DMS53 (cell line): ENCODE data around the gene POLR3C.
A peak's percentile ranks its signal among the peaks of the same experiment; 100 is the strongest.
"Not testable (repeated sequence)": the region's sequence is repeated elsewhere in the genome, so short reads cannot be mapped to it uniquely, and the experiment has no call there.

ENCODE experiments used
- DNase-seq: peaks from one replicate; lab custom pipeline; 2025; lab: John Stamatoyannopoulos, UW

POLR3C gene, protein sequence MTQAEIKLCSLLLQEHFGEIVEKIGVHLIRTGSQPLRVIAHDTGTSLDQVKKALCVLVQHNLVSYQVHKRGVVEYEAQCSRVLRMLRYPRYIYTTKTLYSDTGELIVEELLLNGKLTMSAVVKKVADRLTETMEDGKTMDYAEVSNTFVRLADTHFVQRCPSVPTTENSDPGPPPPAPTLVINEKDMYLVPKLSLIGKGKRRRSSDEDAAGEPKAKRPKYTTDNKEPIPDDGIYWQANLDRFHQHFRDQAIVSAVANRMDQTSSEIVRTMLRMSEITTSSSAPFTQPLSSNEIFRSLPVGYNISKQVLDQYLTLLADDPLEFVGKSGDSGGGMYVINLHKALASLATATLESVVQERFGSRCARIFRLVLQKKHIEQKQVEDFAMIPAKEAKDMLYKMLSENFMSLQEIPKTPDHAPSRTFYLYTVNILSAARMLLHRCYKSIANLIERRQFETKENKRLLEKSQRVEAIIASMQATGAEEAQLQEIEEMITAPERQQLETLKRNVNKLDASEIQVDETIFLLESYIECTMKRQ

DNA sequence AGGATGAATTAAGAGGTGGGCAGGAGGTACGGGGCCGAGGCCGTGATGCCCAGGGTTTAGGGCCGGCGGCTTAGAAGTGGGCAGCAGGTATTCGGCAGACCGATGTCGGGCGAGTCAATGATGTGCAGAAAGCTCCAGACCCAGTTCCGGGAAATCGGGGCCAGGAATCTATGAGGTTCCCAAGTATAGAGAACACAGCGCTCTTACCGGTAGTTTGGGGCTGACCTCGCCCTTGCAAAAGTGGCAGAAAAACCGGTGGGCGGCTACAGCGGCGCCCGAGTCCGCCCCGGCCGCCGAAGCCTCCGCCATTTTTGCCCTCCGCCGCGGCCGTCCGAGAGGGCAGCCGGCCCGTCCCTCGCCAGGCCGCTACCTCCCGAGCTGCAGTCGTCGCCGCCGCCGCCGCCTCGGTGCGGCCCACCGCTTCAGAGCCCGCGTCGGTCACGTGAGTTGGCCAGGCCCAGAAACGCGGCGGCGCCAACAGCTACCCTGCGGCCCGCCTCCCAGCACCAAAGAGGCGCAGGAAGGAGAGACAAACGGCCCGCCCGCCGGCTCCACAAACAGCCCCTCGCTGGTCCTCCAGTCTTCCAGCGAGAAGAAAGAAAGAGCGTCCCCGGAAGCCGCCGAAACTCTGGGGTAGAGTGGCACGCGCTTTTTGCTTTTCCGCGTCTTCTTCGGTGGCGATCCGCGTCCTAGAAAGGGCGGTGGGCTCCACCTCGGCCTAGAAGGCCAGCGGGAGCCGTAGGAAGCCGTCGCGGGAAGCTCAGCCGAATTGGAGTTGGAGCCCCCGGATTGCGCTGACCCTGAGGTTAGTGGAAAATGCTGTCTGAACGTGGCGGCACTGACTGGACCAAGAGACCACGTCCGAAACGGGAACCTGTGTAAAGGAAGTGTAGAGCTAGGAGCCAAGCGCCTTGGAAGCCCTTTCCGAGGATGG, at the start of gene POLR3C, which contains the start of gene RNF115:
Gene POLR3C (plus strand): TSS at position 636 of the 934 bp plus-strand sequence. CDS start 1,577 bp downstream, outside the sequence.
Gene RNF115 (minus strand): TSS at position 531 of the 934 bp plus-strand sequence. CDS start 222 bp downstream, at position 309.
- DNase-seq: peak; percentile 97

GRCh38 chr1:145777357-145778145, 46.4 kb upstream of the POLR3C start:
- DNase-seq: no peak

DNA sequence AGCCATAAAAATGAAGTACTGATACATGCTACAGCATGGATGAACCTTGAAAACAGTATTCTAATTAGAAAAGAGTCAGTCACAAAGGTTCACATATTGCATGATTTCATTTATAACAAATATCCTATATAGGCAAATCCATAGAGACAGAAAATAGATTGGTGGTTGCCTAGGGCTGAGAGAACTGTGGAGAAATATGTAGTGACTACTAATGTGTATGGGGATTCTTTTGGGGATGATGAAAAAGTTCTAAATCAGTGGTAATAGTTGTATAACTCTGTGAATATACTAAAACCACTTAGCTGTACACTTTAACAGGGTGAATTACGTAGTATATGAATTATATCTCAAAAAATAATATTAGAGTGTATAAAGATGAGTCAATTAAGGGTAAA, 45.9 kb upstream of the POLR3C start:
- no peak for DNase-seq

DNA sequence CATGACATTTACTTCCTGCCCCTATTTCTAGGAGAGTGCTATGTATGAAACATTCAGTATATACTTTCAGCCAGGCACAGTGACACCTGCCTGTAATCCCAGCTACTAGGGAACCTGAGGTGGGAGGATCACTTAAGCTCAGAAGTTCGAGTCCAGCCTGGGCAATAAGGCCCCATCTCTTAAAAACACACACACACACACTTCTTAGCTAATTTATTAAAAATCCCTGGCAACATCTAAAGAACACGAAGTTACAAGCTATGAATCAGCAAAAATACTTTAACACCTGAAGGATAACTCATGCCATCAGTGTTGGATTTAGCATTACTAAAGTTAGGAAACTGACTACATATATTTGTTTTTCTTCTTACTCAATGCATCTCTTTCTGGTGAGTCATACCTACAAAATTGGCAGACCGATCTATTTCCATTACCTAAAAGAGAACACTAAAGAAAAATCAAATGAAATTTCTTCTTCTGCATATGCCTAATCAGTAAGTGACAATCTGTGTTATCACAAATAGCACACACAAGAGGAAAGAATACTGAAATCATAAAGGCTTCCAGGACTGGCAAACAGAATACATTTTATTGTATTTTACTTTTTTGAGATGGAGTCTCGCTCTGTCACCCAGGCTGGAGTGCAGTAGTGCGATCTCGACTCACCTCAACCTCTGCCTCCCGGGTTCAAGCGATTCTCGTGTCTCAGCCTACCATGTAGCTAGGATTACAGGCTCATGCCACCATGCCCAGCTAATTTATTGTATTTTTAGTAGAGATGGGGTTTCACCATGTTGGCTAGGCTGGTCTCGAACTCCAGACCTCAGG, 41.5 kb upstream of the POLR3C start:
- peak; percentile 36 for DNase-seq

DNA sequence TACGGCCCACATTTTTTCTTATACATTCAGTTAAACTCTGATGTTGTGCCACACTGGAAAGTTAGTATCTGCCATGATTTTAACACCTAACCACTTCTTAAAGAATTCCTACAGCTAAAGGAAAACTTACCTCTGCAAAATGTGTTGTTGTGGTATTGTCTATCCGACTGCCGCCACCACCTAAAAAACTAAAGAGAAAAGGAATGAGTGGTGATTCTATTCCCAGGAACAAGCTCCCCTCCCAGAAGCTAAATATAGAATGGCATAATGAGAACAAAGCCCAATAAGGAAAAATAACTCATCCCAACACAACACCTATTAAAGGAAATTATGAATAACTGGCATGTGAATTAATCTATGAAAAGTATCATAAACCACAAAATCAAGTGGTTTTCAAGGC, 39.6 kb upstream of the POLR3C start:
- DNase-seq: no peak

DNA sequence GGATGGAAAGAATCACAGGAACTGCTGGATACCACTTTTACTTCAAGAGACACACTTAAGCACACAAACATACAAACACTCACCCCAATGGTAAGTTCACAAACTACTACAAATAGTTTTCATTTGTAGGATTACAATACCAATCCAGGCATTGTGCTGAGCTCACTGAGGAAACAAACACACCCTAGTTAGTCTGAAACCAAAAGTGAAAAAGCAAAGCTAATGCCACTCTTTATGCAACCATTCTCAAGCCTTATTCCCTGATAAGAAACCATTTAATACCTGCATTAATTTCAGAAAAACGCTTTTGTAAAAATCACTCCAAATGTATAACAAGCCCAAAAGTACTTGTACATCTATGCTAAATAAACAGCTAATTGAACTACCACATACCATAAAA, 38.5 kb upstream of the POLR3C start:
- peak; percentile 6 for DNase-seq

GRCh38 chr1:145786271-145786670, 37.7 kb upstream of the POLR3C start:
- DNase-seq: no peak

GRCh38 chr1:145788580-145788979, 35.4 kb upstream of the POLR3C start:
- DNase-seq: no peak

- DNase-seq: not testable (repeated sequence)
These were observed 32.1 kb upstream of the POLR3C start for GRCh38 chr1:145791860-145792259.

- DNase-seq: no peak
These were observed 31.5 kb upstream of the POLR3C start for GRCh38 chr1:145792484-145792883.

- no peak for DNase-seq
These were observed 28.6 kb upstream of the POLR3C start for GRCh38 chr1:145795257-145795881.

DNA sequence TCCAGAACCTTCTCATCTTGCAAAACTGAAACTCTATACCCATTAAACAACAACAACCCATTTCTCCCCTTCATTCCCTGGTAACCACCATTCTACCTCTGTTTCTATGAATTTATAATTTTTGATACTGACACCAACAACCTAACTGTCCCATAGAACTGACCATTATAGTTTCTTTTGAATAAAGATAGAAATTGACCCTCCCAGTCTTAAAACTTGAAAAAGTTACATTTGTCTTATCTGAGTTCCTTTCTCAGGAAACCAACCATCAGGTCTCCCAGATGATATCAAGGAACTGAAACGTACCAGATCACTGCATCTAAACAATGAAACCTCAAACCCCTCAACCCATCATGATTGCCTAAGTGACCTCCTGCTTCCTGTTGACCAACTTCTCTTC, 27.2 kb upstream of the POLR3C start:
- no peak for DNase-seq

GRCh38 chr1:145799806-145800205, 24.2 kb upstream of the POLR3C start:
- DNase-seq: no peak

GRCh38 chr1:145804235-145805045, 19.6 kb upstream of the POLR3C start:
- no peak for DNase-seq

GRCh38 chr1:145805057-145805456, 18.9 kb upstream of the POLR3C start:
- DNase-seq: no peak

DNA sequence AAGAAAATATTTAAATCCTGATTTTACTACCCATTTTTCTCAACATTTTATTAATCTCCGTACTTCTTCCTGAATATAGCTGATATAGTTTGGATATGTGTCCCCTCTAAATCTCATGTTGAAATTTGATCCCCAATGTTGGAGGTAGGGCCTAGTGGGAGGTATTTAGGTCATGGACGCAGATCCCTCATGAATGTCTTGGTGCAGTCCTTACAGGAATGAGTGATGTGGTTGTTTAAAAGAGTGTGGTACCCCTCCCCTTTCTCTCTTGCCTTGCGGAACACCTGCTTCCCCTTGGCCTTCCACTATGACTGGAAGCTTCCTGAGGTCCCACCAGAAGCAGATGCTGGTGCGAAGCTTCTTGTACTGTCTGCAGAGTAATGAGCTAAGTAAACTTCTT, 17.6 kb upstream of the POLR3C start:
- DNase-seq: no peak

GRCh38 chr1:145806844-145807243, 17.2 kb upstream of the POLR3C start:
- no peak for DNase-seq

DNA sequence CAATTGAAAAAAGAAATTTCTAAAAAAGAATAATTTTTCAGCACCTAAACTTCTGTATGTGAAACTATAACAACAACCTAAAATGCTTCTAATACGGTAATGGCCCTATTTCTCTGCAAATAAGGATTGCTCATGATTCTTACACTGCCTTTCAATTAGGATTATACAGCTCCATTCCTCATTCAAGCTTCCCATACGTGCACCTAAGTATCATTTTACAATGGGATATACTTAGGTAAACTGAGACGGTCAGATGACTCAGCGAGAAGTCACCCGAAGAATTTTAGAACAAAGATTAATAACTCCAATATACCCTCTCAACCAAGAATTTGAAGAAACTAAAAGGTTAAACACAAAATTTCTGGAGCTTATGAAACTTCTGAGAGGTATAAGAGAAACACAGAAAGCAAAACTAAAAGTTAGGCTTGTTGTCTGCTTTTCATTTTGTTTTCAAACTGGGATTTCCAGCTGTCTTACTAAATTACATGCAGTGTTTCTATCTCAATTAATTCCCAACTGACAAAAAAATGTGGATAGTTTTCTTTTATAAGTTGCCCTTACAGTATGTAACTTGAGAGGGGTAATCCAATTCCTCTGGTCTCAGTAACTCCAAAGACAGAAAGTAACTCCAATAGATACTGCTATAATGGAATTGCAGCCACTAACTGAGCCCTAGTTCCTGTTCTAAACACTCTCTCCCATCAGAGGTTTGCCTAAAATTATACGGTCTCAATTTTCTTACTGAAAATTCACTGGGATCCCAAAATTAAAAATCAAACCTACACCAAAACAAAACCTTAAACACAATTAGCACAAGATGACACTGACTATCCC, 10.8 kb upstream of the POLR3C start:
- not testable (repeated sequence) for DNase-seq
